ENCODE measurements around the gene RPS3.
A peak's percentile ranks its signal among the peaks of the same experiment; 100 is the strongest.
"Not testable (repeated sequence)": the region's sequence is repeated elsewhere in the genome, so short reads cannot be mapped to it uniquely, and the experiment has no call there.

The RPS3 gene

DNA sequence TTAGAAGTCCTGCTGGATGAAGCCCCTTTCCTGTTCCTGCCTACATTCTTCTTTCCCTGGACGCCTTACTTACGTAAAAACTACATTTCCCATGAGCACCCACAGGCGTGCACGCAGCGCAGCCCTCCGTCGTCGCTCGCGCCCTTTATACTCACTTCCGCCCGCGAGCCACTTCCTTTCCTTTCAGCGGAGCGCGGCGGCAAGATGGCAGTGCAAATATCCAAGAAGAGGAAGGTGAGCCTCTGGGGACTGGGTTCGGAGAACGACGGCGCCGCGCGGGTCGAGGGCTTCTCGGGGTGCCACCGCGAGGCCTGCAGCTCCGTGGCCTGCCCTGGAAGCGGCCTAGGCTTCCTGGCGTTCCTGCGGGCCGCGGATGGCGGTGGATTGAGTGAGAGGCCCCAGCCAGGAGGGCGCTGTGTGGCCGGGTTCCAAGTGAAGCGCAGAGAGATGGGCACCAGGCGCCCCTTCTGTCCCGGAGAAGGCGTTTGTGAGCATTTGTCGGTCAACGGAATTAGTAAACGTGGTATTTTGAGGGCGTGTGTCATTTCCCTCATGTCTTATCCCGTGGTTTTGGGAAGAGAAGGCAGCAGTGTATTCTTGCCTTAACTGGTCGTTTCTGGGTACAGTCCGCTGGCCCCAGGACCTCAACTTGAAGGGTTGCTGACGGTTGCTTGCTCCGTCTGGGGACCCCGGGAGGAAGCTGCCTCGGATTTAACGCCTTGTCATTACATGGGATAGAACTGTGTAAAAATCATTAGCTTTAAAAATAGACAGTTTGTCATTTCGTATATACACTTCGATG, at the start of gene RPS3:
TSS of gene RPS3 (plus strand) at position 175 of the 802 bp plus-strand sequence. CDS start at position 205, 30 bp downstream.
- FAIRE-seq = peak; percentile 39

DNA sequence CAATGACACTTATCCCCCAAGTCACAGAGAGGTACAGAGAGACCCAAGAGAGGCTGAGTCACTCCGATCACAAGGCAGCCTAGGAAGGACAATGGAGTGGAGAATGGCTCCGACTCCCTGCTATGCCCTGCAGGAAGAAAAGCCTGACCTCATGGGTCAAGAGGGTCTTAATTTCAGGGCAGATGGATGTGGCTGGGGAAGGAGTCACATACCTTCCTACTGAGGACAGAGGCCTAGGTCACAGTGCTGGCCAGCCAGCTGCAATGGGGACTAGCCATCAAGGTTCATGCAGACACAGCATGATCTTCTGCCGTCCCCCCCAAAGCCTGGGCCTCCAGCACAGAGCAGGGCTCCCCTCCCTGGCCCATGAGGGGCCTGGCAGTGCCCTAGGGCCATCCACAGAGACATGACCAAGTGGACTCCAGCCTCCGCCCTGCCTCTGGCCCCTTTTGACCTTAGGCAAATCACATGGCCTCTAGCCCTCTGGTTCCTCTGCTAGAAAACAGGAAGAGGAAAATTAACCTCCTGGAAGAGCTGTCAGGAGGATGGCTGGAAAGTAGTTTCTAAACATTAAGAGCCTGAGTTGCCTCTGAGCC, 49.7 kb upstream of the RPS3 start:
- no peak for FAIRE-seq

DNA sequence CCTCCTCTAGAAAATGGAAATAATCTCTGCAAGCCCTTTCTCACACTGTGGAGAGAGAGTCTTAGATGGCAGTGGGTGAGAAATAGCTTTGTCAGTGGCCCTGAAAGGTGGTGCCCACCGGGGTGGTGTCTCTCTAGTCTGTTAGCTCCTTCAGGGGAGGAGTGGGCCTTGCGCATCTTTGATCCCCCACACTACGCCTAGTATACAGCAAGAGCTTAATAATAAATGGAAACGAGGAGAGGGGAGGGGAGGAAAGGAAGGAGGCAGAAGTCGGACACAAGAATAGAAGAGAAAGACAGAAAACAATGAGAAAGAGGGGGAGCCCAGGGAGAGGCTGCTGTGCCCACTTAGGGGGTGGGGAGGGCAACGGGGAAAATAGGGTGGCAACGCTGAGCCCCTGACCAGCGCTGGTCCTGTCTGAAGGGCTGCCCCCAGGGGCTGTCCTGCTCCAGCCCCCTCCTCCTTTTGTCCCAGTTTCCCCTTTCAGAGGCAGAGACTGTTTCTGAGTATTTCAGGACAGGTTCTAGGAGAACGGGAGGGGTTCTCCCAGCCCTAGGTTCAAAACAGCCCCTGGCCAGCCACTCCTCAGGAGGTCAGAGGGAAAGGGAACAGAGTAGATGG, 49.1 kb upstream of the RPS3 start:
- FAIRE-seq = no peak

DNA sequence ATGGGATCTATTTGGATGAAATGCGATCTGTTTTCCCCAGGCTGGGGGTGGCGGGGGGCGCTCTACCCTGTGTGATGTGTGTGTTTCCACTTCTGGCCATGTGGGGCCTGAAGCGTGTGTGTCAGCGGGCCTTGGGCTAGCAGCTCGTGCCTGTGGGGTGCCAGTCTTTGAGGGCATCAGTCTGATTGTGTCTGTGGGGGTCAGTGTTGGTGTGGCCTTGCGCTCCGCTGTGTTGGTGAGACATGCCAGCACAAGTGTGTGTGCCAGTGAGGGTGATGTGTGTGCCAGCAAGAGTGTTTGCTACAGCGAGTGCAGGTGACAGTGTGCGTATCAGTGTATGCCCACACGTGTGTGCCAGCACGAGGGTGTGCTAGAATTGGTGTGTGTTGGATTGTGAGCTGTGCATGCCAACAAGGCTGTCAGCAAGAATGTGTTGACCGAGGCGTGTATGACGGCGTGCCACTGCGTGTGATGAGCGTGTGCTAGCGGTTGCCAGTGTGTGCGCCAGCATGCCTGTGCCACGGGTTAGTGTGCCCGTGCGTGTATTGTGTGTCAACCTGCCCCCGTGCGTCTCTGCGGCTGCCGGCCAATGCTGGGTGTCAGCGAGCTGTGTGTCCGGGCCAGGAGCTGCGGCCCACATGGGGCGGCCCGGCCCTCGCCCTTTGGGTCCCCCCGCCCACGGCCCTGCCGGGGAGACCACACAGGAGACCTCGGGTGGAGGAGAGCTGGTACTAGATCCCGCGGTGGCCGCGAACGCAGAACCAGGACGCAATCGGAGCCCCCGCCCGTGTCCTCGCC, 48.4 kb upstream of the RPS3 start:
- no peak for FAIRE-seq

DNA sequence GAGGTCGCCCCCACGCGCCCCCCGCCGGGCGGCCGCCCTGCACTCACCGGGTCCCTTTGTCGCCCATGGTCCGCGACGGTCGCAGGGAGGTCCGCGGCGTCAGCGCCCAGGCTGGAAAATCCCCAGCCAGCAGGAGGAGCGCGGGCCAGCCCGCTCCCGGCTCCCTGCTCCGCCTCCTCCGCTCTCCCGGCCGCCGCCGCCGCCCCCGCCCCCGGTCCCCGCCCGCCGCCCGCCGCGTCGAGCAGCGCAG, 47.9 kb upstream of the RPS3 start, which contains the start of gene ARRB1:
TSS of gene ARRB1 (minus strand) at position 121 of the 250 bp plus-strand sequence. CDS start at position 67, 54 bp downstream.
- FAIRE-seq = no peak

DNA sequence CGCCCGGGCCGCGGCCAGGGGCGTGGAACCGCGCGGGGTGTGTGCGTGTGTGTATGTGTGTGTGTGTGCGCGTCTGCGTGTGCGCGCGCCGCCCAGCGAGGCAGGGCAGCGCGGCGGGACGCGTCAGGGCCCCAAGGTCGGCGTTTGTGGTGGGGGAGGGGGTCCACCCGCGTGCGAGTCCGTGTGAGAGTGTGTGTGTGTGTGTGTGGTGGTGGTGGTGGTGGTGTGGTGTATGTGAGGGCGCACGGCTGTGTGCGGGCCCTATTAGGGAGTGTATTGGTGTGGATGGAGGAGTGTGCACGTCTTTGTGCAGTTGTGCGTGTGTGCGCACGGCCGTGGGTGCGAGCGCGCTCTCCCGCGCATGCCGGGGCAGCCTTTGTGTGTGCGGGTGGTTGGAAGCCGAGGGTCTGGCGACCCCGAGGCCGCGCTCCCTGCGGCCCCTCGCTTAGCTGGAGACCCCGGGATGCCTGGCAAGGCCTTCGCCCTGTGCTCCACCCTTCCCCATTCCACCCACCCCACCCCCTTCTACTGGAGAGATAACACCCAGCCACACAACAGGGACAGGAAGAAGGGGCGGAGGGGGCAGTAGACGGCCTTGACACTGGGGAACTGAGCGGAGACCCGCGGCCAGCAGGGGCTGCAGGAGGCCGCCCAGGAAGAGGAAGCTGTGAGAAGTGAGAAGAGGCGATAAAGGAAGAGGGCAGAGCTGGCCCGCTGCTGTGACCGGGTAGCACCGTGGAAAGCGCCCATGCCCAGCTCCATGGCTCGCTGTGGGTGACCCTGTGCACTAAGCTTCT, 47.3 kb upstream of the RPS3 start:
- no peak for FAIRE-seq

DNA sequence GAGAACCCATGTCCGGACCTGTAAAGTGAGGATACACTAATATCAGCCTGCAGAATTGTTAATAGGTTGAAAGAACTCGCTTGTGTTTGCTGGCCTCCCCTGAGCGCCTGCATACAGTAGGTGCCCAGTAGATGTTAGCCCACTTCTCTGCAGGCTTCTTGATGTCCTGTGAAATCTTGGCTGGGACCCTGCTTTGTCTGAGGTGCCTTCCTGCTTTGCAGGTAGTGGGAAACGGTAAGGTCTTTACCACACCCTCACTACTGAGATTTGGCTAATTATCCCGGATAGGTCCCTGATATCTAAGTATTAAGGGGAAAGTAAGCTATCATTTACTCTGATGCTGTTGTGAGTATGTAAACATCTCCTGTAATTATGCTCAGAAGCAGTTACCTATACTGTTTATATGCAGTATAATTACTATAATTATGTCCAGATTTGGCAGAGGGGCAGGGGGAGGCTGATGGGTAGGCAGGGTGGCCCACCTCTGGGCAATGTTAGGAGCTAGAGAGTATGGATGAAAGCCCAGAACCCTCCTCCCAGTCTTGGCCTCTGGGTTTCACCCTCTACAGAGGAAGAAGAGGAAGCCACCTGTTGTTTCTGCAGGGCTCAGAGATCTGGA, 46.6 kb upstream of the RPS3 start:
- FAIRE-seq = no peak

DNA sequence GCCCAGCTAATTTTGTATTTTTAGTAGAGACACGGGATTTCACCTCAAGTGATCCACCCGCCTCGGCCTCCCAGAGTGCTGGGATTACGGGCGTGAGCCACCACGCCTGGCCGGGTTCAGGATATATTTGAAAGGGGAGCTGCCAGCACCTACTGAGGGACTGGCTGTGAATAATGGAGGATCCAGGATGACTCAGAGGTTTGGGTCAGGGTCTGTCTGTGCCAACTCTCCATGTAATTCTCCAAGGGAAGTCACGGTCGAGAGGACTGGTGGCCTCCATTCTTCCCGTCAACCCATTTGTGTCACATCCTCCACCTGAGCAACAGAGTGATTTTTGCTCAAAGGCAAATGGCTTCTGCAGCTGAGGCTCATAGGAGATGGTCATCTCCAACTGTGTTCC, 44.3 kb upstream of the RPS3 start:
- FAIRE-seq = no peak

DNA sequence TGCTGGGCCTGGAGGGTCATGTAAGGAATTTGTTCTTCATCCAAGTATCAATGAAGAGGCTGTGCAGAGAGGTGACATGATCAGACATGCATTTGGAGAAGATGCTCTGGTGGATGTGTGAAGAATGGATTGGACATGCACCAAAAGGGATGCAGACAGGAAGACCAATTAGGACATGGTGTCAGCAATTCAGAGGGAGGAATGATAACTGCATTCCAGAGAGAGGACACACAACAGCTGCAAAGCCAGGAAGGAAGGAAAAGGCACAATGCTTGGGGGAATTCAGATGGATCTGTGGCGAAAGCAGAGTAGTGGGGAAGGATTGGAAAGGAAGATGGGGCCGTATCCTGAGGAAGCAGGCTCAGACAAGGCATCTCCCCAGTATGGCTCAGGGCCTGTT, 42.7 kb upstream of the RPS3 start:
- no peak for FAIRE-seq

DNA sequence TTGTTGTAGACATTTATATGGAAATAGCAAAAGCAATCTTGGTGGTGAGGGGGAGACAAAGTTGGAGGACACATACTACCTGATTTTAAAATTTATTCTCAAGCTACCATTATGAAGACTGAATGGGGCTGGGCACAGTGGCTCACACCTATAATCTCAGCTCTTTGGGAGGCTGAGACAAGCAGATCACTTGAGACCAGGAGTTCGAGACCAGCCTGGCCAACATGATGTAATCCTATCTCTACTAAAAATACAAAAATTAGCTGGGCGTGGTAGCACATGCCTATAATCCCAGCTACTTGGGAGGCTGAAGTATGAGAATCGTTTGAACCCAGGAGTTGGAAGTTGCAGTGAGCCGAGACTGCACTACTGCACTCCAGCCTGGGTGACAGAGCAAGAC, 37.0 kb upstream of the RPS3 start:
- FAIRE-seq = not testable (repeated sequence)

DNA sequence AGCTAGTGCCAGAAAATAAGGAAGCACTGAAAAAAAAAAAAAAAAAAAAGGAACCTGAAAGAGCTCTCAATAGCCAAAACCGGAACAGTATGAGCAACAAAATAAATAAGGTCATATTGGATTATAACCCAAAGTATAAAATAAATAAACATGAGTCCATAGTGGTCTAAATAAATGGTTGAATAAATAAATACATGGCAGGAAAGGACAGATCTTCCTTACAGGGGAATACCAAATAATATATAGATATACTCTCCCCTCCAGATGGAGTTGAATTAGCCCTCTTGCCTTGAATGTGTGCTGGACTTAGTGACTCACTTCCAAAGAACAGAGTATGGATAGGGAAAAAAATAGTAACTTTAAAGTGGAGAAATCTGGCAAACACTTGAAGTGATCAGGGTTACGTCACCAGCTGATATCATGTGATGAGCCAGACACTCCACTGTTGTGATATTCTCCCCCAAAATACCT, 33.6 kb upstream of the RPS3 start:
- no peak for FAIRE-seq

DNA sequence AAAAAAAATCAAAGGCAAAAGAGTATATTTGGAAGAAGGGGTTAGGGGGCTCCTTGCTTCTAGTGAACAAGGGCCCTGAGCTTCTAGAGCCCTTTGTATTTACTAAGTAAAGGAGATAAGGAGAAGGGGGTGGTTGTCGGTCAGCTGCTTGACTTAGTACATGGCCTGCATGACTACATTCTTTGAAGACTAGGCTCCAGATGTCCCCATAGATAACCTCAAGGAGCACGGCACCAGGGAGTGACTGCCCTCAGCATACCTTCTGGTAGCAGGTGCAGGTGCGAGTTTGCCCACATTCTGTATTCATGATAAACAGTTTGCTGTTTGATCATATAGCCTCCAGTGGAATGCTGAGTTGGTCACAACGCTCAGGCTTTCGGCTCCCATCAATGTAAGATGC, 32.5 kb upstream of the RPS3 start:
- not testable (repeated sequence) for FAIRE-seq

DNA sequence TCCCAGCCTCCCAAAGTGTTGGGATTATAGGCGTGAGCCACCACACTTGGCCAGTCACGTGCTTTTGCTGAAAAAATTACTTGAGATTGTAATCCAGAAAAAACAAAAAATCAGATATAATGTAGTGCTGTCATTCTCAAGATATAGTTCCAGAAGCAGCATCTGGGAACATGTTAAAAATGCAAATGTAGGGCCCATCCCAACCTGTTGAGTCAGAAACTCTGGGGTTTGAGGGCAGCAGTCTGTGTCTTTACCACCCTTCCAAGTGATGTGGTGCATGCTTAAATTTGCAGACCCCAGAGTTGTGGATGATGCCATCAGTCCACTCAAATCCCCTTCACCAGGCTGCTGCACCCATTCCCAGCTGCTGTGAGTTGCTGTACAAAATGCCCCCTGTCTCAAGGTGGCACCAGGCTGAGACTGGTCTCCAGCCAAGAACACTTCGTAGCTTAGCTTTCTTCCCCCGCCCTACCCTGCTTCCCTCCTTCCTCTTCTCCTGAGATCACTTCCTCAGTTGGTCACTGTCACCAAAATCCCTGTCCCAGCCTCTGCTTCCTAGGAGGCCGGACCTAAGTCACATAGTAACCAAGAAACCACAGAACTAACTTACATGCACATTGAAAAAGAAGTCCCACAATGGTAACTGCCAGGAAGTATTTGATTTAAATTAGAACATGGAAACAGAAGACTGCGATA, 29.6 kb upstream of the RPS3 start:
- no peak for FAIRE-seq

DNA sequence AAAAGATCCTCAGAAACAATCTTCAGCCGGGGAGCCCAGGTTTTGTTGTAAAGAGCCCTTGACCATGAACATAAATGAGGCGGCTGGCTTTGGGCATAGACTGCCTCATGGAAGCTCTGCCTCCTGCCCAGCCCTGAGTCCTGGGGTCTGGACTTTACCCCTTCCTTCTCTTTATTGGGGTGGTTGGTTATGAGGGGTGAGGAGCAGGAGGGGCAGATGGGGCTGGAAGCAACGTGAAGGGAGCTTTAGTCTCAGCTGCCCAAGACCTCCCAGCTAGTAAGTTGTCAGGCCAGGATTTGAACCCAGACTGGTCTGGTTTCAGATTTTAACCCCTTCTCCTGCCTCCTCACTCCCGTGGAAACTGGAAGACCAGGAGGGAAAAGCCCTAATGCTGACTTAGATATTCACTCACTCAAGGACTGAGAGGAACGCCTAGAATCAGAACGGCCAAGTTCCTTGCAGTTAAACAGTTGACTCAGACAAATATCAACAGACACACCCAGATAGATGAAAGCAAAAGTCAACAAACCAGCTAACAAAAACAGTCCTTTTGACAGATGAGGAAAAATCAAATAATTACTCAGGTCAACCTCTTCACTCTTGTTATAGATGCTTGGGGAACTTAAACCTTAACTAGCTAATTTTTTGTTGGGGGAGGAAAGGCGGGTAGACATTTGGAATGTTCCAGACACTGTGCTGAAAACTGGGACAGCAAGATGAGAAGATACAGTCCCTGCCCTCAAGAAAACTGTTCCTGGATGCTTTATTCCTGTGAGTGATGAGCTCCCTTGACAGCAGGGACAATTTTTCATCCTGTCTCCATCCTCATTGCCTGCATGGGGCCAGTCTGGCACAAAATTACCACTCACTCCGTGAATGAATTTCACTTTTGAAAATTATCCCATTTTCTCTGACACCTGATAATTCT, 27.1 kb upstream of the RPS3 start:
- no peak for FAIRE-seq

DNA sequence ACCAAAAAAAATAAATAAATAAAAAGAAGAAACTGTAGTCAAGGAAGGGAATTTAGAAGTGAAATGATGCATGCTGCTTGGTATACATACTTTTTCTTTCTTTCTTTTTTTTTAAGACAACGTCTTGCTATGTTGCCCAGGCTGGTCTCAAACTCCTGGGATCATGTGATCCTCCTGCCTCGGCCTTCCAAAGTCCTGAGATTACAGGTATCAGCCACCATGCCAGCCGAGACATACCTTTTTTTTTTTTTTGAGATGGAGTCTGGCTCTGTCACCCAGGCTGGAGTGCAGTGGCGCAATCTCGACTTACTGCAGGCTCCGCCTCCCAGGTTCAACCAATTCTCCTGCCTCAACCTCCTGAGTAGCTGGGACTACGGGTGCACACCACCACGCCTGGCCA, 26.1 kb upstream of the RPS3 start:
- no peak for FAIRE-seq

DNA sequence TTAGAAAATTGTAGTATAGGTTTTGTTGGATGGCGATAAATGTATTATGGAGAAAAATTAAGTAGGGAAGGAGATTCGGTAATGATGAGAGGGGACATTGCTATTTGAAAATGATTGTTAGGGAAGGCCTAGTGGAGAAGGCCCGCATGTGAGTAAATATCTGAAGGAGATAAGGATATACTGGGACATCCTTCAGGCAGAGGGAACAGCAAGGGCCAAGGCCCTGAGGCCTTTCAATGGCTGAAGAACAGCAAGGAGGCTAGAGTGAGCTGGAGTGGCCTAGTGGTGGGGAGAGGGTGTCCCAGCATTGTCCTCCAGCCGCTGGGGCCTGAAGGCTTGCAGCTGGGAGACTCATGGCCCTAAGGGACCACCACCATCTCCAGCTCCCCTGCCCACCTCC, 24.7 kb upstream of the RPS3 start:
- FAIRE-seq = no peak

DNA sequence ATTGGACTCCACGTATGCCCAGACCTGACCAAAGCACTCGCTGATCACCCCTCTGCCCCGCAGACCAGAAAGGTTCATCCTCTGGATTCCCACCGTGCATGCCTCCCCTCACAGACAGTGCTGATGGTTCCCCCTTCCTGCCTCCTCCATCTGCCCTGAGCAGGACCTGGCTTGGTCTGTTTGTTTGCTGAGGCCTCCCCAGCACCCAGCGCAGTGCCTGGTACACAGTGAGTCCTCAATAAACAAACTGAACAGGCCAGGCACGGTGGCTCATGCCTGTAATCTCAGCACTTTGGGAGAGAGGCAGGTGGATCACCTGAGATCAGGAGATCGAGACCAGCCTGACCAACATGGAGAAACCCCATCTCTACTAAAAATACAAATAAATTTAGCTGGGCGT, 23.7 kb upstream of the RPS3 start:
- no peak for FAIRE-seq

DNA sequence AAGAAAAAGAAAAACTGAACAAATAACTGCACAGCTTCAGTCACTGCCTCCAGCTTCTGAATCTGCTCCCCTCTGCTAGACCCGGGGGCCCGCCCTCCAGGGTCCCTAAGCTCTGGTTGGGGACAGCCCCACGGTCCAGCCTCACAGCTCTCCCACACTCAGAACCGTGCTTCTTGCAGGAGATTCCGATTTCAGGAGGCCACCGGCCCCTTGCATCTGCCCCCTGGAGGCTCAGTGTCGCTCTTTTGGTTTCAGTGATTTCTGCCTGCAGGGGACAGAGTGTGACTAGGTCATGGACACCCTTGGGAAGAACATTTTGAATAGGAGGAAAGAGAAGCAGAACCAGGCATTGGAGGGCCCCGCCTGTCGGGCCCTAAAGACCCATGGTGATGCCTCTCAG, 23.1 kb upstream of the RPS3 start:
- no peak for FAIRE-seq

DNA sequence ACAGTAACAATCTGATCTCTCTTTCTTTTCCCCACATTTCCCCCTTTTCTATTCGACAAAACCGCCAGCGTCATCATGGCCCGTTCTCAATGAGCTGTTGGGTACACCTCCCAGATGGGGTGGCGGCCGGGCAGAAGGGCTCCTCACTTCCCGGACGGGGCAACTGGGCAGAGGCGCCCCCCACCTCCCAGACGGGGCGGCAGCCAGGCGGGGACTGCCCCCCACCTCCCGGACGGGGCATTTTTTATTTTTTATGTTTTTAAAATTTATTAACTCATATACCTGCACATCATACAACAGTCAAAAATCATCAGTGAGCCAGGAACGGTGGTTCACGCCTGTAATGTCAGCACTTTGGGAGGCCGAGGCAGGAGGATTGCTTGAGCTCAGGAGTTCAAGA, 20.5 kb upstream of the RPS3 start:
- FAIRE-seq = not testable (repeated sequence)

DNA sequence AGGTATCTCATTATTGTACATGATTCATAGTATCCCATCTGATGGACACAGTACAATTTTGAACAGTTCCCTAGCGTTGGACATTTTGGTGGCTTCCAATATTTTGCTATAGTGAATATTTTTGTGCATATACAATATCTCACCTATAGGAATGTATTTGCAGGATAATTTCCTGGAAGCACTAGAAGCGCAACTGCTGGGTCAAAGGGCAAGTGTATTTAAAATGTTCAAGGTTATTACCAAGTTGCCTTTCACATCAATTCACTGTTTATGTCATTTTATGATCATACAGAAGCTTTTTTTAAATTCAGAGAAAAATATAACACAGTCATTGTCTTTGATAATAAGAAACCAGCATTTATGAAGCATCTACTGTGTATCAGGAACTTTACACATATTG, 19.1 kb upstream of the RPS3 start:
- no peak for FAIRE-seq

Measured in TTC549 (cell line).